WTC11 (cell line): ENCODE data around the gene ZDHHC14. TPM values are rescaled to one million over a fixed set of nuclear protein-coding genes. Genes with fewer than 3 reads are reported as not detected.

Experiments
- ATAC-seq: fragments of 200-7000 bp; cut with Tn5 transposase; 2 replicates; pipeline ENCODE4 v1.10.0; 2021; ENCODE audit warnings: mild to moderate bottlenecking, moderate library complexity
- CTCF ChIA-PET: fragments of 300-600 bp; sonication (Branson Sonifier 250); formaldehyde crosslinking; loops from one replicate; lab custom pipeline; 2021; ENCODE audit warnings: antibody characterized with exemption; lab: Charles Lee
- POLR2A ChIA-PET: fragments of 350-600 bp; sonication (Branson Sonifier 250); formaldehyde crosslinking; loops from one replicate; lab custom pipeline; 2021; ENCODE audit warnings: antibody characterized with exemption; lab: Charles Lee
- DNase-seq: peaks from one replicate; pipeline ENCODE4 v3.0.0; 2021; ENCODE audit warnings: low spot score
- H3K27ac Mint-ChIP-seq: 2 replicates; pipeline ENCODE4 v1.8.0; 2021; ENCODE audit warnings: mixed read lengths
- H3K27me3 Mint-ChIP-seq: 2 replicates; pipeline ENCODE4 v1.8.0; 2021; ENCODE audit warnings: low read depth, mild to moderate bottlenecking, moderate library complexity, mixed read lengths
- H3K36me3 Mint-ChIP-seq: 2 replicates; pipeline ENCODE4 v1.8.0; 2021; ENCODE audit warnings: mixed read lengths
- H3K4me1 Mint-ChIP-seq: 2 replicates; pipeline ENCODE4 v1.8.0; 2022; ENCODE audit warnings: mixed read lengths
- H3K4me3 Mint-ChIP-seq: 2 replicates; pipeline ENCODE4 v1.8.0; 2021; ENCODE audit warnings: mild to moderate bottlenecking, moderate library complexity, mixed read lengths
- H3K9me3 Mint-ChIP-seq: 2 replicates; pipeline ENCODE4 v1.8.0; 2021; ENCODE audit warnings: mixed read lengths
- CREB1 ChIP-seq: sonication (generic); formaldehyde crosslinking; IDR thresholded peaks from 2 replicates; pipeline ENCODE4 v1.8.0; 2023; ENCODE audit warnings: mild to moderate bottlenecking, missing genetic modification reagents
- ELF4 ChIP-seq: sonication (generic); formaldehyde crosslinking; IDR thresholded peaks from 2 replicates; pipeline ENCODE4 v1.8.1; 2022; ENCODE audit warnings: low read depth, mild to moderate bottlenecking, moderate library complexity, missing genetic modification reagents
- ETV6 ChIP-seq: sonication (generic); formaldehyde crosslinking; IDR thresholded peaks from 2 replicates; pipeline ENCODE4 v1.8.1; 2022; ENCODE audit warnings: mild to moderate bottlenecking, missing genetic modification reagents
- FOXJ3 ChIP-seq: sonication (generic); formaldehyde crosslinking; IDR thresholded peaks from 2 replicates; pipeline ENCODE4 v1.9.0; 2021; ENCODE audit warnings: missing genetic modification reagents, mild to moderate bottlenecking, borderline replicate concordance
- FOXP1 ChIP-seq: sonication (generic); formaldehyde crosslinking; IDR thresholded peaks from 2 replicates; pipeline ENCODE4 v1.8.0; 2022; ENCODE audit warnings: missing genetic modification reagents, mild to moderate bottlenecking, moderate library complexity, borderline replicate concordance
- GABPB1 ChIP-seq: sonication (generic); formaldehyde crosslinking; IDR thresholded peaks from 2 replicates; pipeline ENCODE4 v1.8.1; 2023; ENCODE audit warnings: mild to moderate bottlenecking, missing genetic modification reagents
- IRF1 ChIP-seq: sonication (generic); formaldehyde crosslinking; IDR thresholded peaks from 2 replicates; pipeline ENCODE4 v1.8.0; 2023; ENCODE audit warnings: missing genetic modification reagents
- KAT7 ChIP-seq: sonication (generic); formaldehyde crosslinking; IDR thresholded peaks from 2 replicates; pipeline ENCODE4 v1.8.1; 2023; ENCODE audit warnings: missing genetic modification reagents, mild to moderate bottlenecking, borderline replicate concordance
- MAX ChIP-seq: sonication (generic); formaldehyde crosslinking; IDR thresholded peaks from 2 replicates; pipeline ENCODE4 v1.8.0; 2022; ENCODE audit warnings: mild to moderate bottlenecking, missing genetic modification reagents
- NFATC4 ChIP-seq: fragments of 250-450 bp; sonication (Bioruptor Pico); IDR thresholded peaks from 2 replicates; pipeline ENCODE4 v1.9.0; 2021; ENCODE audit warnings: mild to moderate bottlenecking
- NFE2L1 ChIP-seq: sonication (generic); formaldehyde crosslinking; IDR thresholded peaks from 2 replicates; pipeline ENCODE4 v1.8.1; 2023; ENCODE audit warnings: missing genetic modification reagents
- NR1H2 ChIP-seq: sonication (generic); formaldehyde crosslinking; IDR thresholded peaks from 2 replicates; pipeline ENCODE4 v1.9.0; 2021; ENCODE audit warnings: mild to moderate bottlenecking, moderate library complexity, missing genetic modification reagents
- NR3C1 ChIP-seq: sonication (generic); formaldehyde crosslinking; conservative IDR thresholded peaks from 2 replicates; pipeline ENCODE4 v1.8.1; 2023; ENCODE audit warnings: low read depth, mild to moderate bottlenecking, missing genetic modification reagents
- OVOL2 ChIP-seq: fragments of 250-450 bp; sonication (Bioruptor Pico); IDR thresholded peaks from 2 replicates; pipeline ENCODE4 v1.9.0; 2021; ENCODE audit warnings: mild to moderate bottlenecking, borderline replicate concordance
- TEAD4 ChIP-seq: sonication (generic); formaldehyde crosslinking; IDR thresholded peaks from 2 replicates; pipeline ENCODE4 v1.8.0; 2022; ENCODE audit warnings: mild to moderate bottlenecking, missing genetic modification reagents
- TP53 ChIP-seq: sonication (generic); formaldehyde crosslinking; IDR thresholded peaks from 2 replicates; pipeline ENCODE4 v1.8.1; 2023; ENCODE audit warnings: mild to moderate bottlenecking, missing genetic modification reagents
- ZBTB43 ChIP-seq: sonication (generic); formaldehyde crosslinking; IDR thresholded peaks from 2 replicates; pipeline ENCODE4 v1.8.1; 2023; ENCODE audit warnings: mild to moderate bottlenecking, missing genetic modification reagents
- ZNF121 ChIP-seq: sonication (generic); formaldehyde crosslinking; IDR thresholded peaks from 2 replicates; pipeline ENCODE4 v1.8.0; 2023; ENCODE audit warnings: missing genetic modification reagents
- ZNF232 ChIP-seq: sonication (generic); formaldehyde crosslinking; IDR thresholded peaks from 2 replicates; pipeline ENCODE4 v1.8.0; 2022; ENCODE audit warnings: mild to moderate bottlenecking, missing genetic modification reagents
- ZNF263 ChIP-seq: sonication (generic); formaldehyde crosslinking; IDR thresholded peaks from 2 replicates; pipeline ENCODE4 v1.8.1; 2022; ENCODE audit warnings: low read depth, mild to moderate bottlenecking, moderate library complexity, missing genetic modification reagents
- total RNA-seq: library from RNA; stranded (reverse); gene quantifications from 3 replicates; pipeline ENCODE4 v1.2.3, GENCODE V29; 2021
- TF ChIP-seq, protein P1 (sequence below): sonication (generic); formaldehyde crosslinking; IDR thresholded peaks from 2 replicates; pipeline ENCODE4 v1.8.1; 2022; ENCODE audit warnings: mild to moderate bottlenecking, moderate library complexity, missing genetic modification reagents
- TF ChIP-seq, protein P2 (sequence below): fragments of 250-450 bp; sonication (Bioruptor Pico); IDR thresholded peaks from 2 replicates; pipeline ENCODE4 v1.9.0; 2021; ENCODE audit warnings: moderate library complexity, mild to moderate bottlenecking, inconsistent platforms, borderline replicate concordance
- TF ChIP-seq, protein P3 (sequence below): sonication (generic); formaldehyde crosslinking; IDR thresholded peaks from 2 replicates; pipeline ENCODE4 v1.8.0; 2023; ENCODE audit warnings: missing genetic modification reagents, mild to moderate bottlenecking, borderline replicate concordance
- TF ChIP-seq, protein P4 (sequence below): sonication (generic); formaldehyde crosslinking; IDR thresholded peaks from 2 replicates; pipeline ENCODE4 v1.8.1; 2023; ENCODE audit warnings: mild to moderate bottlenecking, missing genetic modification reagents, moderate library complexity
- TF ChIP-seq, protein P5 (sequence below): sonication (generic); formaldehyde crosslinking; IDR thresholded peaks from 2 replicates; pipeline ENCODE4 v1.8.1; 2022; ENCODE audit warnings: mild to moderate bottlenecking, missing genetic modification reagents, moderate library complexity, borderline replicate concordance
- TF ChIP-seq, protein P6 (sequence below): sonication (generic); formaldehyde crosslinking; conservative IDR thresholded peaks from 2 replicates; pipeline ENCODE4 v1.8.1; 2022; ENCODE audit warnings: mild to moderate bottlenecking, missing genetic modification reagents

ZDHHC14 gene
- total RNA-seq, 1 experiment from 2014 or later, result 6.6 TPM

DNA sequence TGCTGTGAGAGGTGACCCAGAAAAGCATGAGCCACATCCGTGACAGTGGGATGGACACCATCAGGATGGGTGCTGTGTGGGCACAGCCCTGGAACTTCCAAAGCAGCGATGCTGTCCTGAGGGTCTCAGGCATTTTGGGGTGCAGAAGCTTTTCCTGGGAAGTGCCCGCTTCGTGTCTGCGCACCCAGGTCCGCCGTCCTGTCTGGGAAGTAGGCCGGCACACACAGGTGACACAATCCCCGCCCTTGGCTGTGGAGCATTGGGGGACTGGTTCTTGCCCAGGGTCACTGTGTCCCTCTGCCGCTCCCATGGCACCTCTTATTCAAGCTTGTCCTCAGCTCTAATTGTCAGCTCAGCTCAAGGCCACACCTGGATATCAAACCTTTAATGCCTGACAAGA lies 112.6 kb downstream of the ZDHHC14 start:
- H3K27ac Mint-ChIP-seq, result no peak overlapping the region
- no peak for TF ChIP-seq ETV6 (CRISPR knock-in tag)
- TF ChIP-seq TEAD4, result no peak
- TF ChIP-seq, protein P1, sequence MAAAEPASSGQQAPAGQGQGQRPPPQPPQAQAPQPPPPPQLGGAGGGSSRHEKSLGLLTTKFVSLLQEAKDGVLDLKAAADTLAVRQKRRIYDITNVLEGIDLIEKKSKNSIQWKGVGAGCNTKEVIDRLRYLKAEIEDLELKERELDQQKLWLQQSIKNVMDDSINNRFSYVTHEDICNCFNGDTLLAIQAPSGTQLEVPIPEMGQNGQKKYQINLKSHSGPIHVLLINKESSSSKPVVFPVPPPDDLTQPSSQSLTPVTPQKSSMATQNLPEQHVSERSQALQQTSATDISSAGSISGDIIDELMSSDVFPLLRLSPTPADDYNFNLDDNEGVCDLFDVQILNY (CRISPR knock-in tag), result no peak
- TF ChIP-seq ZBTB43 (CRISPR knock-in tag), result no peak
- no peak for TF ChIP-seq CREB1 (CRISPR knock-in tag)
- no peak for TF ChIP-seq FOXJ3
- TF ChIP-seq ELF4 (CRISPR knock-in tag), result no peak
- TF ChIP-seq OVOL2 (CRISPR knock-in tag), result no peak
- no peak for TF ChIP-seq IRF1 (CRISPR knock-in tag)
- no peak for TF ChIP-seq ZNF263 (CRISPR knock-in tag)
- TF ChIP-seq NR1H2, result no peak
- no peak for TF ChIP-seq NFATC4 (CRISPR knock-in tag)
- TF ChIP-seq NR3C1 (CRISPR knock-in tag), result no peak
- no peak for TF ChIP-seq GABPB1 (CRISPR knock-in tag)
- peaks cover 3% of the 10 kb centered on the region for H3K36me3 Mint-ChIP-seq
- DNase-seq (no peak), ATAC-seq (no peak)
- CTCF ChIA-PET, result no interaction called here
- peaks cover 3% of the 10 kb centered on the region for H3K27me3 Mint-ChIP-seq
- H3K9me3 Mint-ChIP-seq, result peaks cover 13% of the 10 kb centered on the region
- POLR2A ChIA-PET, result no interaction called here
- H3K4me1 Mint-ChIP-seq, result peaks cover 37% of the 10 kb centered on the region
- no peak overlapping the region for H3K4me3 Mint-ChIP-seq

- DNase-seq, result no peak
- POLR2A ChIA-PET, result no interaction called here
- H3K4me1 Mint-ChIP-seq, result peaks cover 31% of the 10 kb centered on the region
- no peak overlapping the region for H3K4me3 Mint-ChIP-seq
- peaks cover 13% of the 10 kb centered on the region for H3K9me3 Mint-ChIP-seq
- CTCF ChIA-PET, result interaction anchor here (0.8 to 1.3 kb wide), 3 partner anchors 19 to 179 kb away, joined by 3 to 4 read pairs (median 3); no protein-coding TSS in a partner anchor
- H3K27me3 Mint-ChIP-seq, result peaks cover 3% of the 10 kb centered on the region
- H3K27ac Mint-ChIP-seq, result no peak overlapping the region
- ATAC-seq, result no peak
- peaks cover 3% of the 10 kb centered on the region for H3K36me3 Mint-ChIP-seq
- TF ChIP-seq MAX (no peak), NFE2L1 (CRISPR knock-in tag) (no peak), ZNF121 (CRISPR knock-in tag) (no peak), ZNF232 (CRISPR knock-in tag) (no peak), FOXP1 (CRISPR knock-in tag) (no peak), TP53 (CRISPR knock-in tag) (no peak), KAT7 (CRISPR knock-in tag) (no peak)
- TF ChIP-seq, protein P2, sequence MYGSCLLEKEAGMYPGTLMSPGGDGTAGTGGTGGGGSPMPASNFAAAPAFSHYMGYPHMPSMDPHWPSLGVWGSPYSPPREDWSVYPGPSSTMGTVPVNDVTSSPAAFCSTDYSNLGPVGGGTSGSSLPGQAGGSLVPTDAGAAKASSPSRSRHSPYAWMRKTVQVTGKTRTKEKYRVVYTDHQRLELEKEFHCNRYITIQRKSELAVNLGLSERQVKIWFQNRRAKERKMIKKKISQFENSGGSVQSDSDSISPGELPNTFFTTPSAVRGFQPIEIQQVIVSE (CRISPR knock-in tag), result no peak
- TF ChIP-seq, protein P3, sequence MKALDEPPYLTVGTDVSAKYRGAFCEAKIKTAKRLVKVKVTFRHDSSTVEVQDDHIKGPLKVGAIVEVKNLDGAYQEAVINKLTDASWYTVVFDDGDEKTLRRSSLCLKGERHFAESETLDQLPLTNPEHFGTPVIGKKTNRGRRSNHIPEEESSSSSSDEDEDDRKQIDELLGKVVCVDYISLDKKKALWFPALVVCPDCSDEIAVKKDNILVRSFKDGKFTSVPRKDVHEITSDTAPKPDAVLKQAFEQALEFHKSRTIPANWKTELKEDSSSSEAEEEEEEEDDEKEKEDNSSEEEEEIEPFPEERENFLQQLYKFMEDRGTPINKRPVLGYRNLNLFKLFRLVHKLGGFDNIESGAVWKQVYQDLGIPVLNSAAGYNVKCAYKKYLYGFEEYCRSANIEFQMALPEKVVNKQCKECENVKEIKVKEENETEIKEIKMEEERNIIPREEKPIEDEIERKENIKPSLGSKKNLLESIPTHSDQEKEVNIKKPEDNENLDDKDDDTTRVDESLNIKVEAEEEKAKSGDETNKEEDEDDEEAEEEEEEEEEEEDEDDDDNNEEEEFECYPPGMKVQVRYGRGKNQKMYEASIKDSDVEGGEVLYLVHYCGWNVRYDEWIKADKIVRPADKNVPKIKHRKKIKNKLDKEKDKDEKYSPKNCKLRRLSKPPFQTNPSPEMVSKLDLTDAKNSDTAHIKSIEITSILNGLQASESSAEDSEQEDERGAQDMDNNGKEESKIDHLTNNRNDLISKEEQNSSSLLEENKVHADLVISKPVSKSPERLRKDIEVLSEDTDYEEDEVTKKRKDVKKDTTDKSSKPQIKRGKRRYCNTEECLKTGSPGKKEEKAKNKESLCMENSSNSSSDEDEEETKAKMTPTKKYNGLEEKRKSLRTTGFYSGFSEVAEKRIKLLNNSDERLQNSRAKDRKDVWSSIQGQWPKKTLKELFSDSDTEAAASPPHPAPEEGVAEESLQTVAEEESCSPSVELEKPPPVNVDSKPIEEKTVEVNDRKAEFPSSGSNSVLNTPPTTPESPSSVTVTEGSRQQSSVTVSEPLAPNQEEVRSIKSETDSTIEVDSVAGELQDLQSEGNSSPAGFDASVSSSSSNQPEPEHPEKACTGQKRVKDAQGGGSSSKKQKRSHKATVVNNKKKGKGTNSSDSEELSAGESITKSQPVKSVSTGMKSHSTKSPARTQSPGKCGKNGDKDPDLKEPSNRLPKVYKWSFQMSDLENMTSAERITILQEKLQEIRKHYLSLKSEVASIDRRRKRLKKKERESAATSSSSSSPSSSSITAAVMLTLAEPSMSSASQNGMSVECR (CRISPR knock-in tag), result no peak
- TF ChIP-seq, protein P4, sequence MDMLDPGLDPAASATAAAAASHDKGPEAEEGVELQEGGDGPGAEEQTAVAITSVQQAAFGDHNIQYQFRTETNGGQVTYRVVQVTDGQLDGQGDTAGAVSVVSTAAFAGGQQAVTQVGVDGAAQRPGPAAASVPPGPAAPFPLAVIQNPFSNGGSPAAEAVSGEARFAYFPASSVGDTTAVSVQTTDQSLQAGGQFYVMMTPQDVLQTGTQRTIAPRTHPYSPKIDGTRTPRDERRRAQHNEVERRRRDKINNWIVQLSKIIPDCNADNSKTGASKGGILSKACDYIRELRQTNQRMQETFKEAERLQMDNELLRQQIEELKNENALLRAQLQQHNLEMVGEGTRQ, result no peak
- TF ChIP-seq, protein P5, sequence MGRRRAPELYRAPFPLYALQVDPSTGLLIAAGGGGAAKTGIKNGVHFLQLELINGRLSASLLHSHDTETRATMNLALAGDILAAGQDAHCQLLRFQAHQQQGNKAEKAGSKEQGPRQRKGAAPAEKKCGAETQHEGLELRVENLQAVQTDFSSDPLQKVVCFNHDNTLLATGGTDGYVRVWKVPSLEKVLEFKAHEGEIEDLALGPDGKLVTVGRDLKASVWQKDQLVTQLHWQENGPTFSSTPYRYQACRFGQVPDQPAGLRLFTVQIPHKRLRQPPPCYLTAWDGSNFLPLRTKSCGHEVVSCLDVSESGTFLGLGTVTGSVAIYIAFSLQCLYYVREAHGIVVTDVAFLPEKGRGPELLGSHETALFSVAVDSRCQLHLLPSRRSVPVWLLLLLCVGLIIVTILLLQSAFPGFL (CRISPR knock-in tag), result no peak
- TF ChIP-seq, protein P6, sequence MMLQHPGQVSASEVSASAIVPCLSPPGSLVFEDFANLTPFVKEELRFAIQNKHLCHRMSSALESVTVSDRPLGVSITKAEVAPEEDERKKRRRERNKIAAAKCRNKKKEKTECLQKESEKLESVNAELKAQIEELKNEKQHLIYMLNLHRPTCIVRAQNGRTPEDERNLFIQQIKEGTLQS (CRISPR knock-in tag), result no peak
These were observed 113.2 kb downstream of the ZDHHC14 start for GRCh38 chr6:157494132-157494710.
